Spleen (tissue), 7 donors: ENCODE results near the gene CFAP221.

Experiments
- CTCF ChIP-seq, 11 experiments: fragments of 200-600 bp in 7 of 11; fragments of 450-650 bp in 4 of 11; sonication (generic) in 4 of 11; IDR thresholded peaks in 8 of 11; conservative IDR thresholded peaks in 3 of 11; 1 replicate in 7 of 11; 2 replicates in 4 of 11; pipeline versions ENCODE4 v1.4.0 to v1.8.0; 2016 to 2021; ENCODE audit warnings: antibody characterized with exemption in 11 of 11, inconsistent platforms in 4 of 11, mild to moderate bottlenecking in 1 of 11
- POLR2A ChIP-seq, 3 donors: fragments of 450-650 bp; IDR thresholded peaks; one replicate each; pipeline ENCODE4 v1.5.1; 2017; ENCODE audit warnings: antibody characterized with exemption in 3 of 3, mild to moderate bottlenecking in 1 of 3
- POLR2AphosphoS5 ChIP-seq, 3 donors: sonication (generic); formaldehyde crosslinking; IDR thresholded peaks; one replicate each; pipeline ENCODE4 v1.5.1; 2017; ENCODE audit warnings: antibody characterized with exemption in 3 of 3
- donor health status: DM: no; HTN: no; CAD: no; lungs with moderate emphysema.
- donor health status: DM: no; HTN: no; CAD: no.
- donor health status: DM: no; HTN: no; CAD: no.

GRCh38 chr2:119696494-119697030 is 152.3 kb downstream of the CFAP221 start:
- no peak for TF ChIP-seq CTCF (IDR thresholded peaks at IDR 0.05 in 8 of 11, conservative IDR thresholded peaks at IDR 0.05 in 3 of 11)
- TF ChIP-seq POLR2A (IDR thresholded peaks at IDR 0.05) = no peak
- no peak for TF ChIP-seq POLR2AphosphoS5 (IDR thresholded peaks at IDR 0.05)
